Measurements from ENCODE around the gene FGF22.
A peak's percentile ranks its signal among the peaks of the same experiment; 100 is the strongest.
"Not testable (repeated sequence)": the region's sequence is repeated elsewhere in the genome, so short reads cannot be mapped to it uniquely, and the experiment has no call there.

Gene FGF22

DNA sequence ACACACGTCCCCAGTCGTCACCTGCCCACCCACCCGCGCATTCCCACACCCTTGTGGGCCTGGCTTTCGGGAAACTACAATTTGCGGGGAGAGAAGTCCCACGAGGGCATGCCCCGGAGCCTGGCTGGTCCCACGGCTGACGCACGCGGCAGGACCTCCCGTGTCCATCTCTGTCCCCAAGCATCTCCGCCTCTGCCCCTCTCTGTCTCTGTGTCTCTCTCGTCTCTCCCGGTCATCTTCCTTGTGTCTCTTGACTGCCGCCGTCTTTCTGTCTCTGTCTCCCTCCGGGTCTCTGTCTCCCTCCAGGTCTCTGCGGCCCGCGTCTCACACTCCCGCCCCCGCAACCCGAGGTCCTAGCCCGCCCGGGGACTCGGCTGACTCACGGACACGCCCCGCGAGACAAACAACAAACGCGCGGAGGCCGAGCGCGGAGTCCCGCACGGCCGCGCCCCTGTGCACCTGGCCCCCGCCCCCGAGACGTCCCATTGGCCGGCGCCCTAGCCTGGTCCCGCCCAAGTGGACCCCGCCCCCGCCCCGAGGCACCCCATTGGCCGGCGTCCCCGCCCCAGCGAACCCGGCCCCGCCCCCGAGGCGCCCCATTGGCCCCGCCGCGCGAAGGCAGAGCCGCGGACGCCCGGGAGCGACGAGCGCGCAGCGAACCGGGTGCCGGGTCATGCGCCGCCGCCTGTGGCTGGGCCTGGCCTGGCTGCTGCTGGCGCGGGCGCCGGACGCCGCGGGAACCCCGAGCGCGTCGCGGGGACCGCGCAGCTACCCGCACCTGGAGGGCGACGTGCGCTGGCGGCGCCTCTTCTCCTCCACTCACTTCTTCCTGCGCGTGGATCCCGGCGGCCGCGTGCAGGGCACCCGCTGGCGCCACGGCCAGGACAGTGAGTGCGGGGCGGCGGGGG lies at the start of gene FGF22:
FGF22 (plus strand) TSS at position 627 of the 908 bp plus-strand sequence; CDS start at position 674, 47 bp downstream.
- peak; percentile 93 to 96 for DNase-seq (ENCODE audit: low read depth in 2 of 2)

DNA sequence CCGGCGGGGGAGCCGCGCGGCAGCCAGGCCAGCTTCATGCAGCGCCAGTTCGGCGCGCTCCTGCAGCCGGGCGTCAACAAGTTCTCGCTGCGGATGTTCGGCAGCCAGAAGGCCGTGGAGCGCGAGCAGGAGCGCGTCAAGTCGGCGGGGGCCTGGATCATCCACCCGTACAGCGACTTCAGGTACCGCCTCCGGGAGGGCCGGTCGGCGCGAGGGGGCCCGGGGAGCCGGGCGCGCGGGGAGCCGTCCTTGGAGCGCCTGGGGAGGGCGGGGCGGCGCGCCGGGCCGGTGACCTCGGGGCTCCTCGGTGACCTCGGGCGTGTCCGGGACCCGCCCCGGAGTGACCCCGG lies 49.3 kb upstream of the FGF22 start:
- no peak for DNase-seq (ENCODE audit: low read depth in 2 of 2)

DNA sequence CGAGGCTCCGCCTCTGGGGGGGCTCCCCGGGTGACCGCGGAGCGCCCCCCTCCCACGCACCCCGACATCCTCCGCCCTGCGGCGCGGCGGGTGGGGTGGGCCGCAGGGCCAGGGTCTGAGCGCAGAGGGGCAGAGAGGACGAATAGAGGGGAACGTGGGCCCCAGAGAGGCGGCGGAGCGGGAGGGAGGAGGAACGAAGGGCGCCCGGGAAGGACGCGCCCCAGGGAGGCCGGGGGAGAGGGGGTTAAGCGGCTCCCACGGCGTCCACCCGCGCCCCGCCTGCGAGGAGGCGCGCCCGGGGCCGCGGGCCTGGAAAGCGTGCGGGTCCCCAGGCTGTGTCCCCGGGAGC lies 49.0 kb upstream of the FGF22 start:
- no peak for DNase-seq (ENCODE audit: low read depth in 2 of 2)

DNA sequence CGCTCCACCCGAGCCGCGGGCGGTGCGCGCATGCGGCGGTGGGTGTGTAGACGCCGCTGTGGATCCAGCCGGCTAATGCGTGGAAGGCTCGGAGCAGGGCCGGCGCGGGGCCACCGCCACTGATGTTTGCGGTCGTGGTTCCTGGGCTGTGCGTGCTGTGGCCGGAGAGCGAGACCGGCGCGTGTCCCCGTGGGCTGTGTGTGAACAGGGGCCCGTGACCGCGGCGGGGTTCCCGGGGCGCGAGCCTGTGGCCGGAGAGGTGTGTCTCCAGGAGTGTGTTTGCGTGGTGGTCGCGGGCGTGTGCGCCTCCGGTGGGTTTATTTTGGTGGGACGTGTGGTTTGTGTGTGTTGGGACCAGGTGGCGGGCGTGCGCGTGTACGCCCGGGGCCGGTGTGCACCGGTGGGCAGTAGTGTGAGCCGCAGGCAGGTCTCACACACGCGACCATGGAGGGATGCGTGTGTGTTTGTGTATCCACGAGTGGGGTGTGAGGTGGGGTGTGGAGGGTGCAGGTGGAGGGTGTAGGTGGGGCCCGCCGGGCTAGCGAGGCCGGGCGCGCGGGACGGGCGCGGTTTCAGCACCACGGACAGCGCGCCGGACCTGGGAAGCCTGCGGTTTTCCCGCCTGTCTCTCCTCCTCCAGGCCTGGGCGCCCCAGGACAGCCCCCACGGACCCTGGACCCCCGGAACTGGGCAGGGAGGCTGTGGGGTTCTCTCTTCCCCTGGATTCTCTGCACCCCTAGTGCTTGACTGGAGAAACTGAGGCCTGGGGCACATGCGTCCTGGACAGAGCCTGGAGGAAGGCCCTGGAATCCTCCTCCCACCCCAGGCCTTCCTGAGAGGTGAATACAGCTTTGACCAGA lies 48.4 kb upstream of the FGF22 start:
- no peak for DNase-seq (ENCODE audit: low read depth in 2 of 2)

DNA sequence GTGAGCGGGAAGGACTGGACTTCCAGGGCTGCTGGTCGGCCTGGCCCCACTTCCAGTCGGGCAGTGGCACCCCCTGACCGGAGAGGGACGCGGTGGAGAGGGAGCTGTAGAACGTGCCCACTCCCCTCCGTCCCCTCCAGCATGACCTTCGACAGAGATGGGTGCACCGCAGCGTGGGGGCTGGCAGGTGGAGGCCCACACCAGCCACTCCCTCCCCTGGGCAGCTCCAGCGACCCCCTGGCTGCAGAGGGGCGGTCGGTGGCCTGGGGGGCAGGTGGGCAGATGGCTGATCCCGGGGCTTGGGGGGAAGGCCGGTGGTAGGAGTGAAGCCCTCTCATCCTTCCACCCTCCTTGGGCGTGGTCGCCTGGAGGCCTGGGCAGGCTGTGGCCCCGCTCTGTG lies 47.6 kb upstream of the FGF22 start:
- no peak for DNase-seq (ENCODE audit: low read depth in 2 of 2)

DNA sequence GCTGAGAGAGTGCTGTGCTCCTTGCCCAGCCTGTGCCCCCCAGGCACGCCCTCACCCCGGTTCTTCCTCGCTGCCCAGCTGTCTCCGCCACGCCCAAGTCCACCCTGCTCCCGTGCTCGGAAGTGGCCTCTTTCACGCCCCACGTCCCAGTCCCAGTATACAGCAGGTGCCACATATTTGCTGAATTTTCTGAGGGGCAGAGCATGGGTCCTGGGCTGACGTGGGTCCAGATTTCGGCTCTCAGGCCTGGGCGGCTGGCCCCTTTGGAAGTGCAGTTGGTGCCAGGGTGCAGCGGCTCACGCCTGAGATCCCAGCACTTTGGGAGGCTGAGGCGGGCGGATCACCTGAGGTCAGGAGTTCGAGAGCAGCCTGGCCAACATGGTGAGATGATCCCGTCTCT lies 46.6 kb upstream of the FGF22 start:
- no peak for DNase-seq (ENCODE audit: low read depth in 2 of 2)

DNA sequence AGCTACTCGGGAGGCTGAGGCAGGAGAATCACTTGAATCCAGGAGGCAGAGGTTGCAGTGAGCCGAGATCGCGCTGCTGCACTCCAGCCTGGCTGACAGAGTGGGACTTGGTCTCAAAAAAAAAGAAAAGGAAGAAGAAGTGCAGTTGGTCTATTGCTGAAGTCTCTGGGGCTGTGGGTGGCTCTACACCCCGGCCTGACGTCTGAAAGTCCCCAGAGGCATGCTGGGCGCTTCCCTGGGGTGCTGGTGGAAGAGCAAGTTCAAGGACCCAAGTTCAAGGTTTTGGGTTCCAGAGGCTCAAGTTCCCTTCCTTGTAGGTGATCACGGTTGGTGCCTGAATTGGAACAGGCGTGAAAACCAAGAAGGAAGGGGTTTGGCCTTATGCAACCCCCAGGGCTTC lies 46.2 kb upstream of the FGF22 start:
- no peak for DNase-seq (ENCODE audit: low read depth in 2 of 2)

DNA sequence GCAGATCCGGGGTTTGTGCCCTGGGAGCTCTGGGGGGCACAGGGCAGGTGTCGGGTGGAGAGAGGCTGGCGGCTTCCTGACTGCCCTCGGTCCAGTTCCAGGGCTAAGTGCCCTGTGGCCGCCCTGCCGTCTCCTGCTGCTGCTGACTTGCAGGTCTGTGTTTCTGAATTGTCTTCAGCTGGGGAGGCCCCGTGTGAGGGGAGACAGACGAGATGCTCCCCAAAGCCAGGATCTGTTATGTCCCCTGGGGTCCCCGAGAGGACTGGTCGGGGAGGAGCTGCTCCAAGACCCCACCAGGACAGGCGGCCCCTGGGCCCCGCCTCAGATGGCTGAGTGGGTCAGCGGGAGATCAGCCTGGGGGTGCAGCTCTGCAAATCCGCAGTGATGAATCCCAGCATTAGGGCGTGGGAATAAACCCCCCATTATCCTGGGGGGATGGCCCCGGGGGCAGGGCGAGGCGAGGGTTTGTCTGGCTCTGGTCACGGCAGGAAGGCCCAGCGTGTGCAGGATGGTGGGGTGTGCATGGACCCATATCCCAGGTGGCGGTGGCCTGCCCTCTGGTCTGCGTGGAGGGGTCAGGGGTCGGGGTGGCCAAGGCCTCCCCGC lies 45.3 kb upstream of the FGF22 start:
- no peak for DNase-seq (ENCODE audit: low read depth in 2 of 2)

DNA sequence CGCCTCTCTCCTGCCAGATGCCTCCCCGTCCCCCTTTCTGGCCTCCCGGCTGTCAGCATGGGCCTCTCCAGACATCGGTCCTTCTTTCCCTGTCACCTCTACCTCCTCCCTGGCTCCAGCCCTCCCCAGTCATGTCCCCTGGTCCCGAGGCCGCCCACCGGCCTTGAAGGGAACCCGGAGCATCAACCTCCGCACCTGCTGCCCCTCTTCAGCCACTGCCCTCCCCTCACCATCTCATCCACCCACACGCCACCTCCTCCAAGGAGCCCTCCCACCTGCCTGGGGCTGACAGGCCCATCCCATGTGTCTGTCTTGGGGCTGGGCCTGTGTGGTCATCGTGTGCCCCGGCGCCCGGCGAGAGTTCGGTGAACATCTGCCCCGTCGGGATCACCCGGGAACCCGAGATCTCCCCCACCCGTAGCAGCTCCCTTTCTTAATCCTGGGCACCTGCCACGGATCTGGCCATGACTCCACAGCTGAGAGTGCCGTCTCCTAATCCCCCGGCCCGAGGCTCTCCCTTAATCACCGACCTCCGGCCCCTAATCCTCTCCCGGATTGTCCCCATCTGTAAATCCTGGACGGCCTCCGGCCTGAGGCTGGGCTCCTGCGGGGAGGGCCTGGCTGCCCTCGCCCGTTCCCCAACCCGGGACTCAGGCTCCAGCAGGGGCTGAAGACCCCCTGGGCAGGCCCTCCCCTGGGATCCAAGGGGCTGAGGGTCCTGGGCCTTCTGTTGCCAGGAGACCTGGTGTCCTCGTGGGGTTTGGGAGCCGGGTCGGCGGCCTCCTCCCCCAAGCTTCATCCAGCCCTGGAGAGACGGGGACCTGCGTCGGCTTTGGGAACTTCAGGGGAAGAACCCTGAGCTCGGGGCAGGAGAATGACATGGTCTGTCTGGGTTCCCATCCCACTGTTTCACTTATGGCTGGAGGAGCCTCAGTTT lies 44.1 kb upstream of the FGF22 start:
- no peak for DNase-seq (ENCODE audit: low read depth in 2 of 2)

DNA sequence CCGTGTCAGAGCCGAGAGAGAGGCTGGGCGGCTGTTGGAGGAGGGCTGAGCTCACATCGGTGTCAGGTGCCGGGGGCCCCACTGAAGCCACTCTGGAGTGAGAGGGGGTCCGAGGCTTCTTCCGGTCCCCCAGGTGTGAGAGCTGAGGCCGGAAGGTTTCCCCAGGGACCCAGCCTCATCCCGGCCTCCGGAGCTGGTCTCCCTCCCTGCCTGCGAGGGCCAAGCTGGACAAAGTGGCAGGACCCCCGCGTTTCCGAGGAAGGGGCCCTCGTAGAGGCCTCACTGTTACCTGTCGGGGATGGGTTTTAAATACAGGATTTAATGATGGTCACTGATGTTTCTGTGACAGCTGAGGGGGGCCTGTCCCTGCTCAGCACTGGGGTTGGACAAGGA lies 43.4 kb upstream of the FGF22 start:
- DNase-seq (ENCODE audit: low read depth in 2 of 2) = no peak

DNA sequence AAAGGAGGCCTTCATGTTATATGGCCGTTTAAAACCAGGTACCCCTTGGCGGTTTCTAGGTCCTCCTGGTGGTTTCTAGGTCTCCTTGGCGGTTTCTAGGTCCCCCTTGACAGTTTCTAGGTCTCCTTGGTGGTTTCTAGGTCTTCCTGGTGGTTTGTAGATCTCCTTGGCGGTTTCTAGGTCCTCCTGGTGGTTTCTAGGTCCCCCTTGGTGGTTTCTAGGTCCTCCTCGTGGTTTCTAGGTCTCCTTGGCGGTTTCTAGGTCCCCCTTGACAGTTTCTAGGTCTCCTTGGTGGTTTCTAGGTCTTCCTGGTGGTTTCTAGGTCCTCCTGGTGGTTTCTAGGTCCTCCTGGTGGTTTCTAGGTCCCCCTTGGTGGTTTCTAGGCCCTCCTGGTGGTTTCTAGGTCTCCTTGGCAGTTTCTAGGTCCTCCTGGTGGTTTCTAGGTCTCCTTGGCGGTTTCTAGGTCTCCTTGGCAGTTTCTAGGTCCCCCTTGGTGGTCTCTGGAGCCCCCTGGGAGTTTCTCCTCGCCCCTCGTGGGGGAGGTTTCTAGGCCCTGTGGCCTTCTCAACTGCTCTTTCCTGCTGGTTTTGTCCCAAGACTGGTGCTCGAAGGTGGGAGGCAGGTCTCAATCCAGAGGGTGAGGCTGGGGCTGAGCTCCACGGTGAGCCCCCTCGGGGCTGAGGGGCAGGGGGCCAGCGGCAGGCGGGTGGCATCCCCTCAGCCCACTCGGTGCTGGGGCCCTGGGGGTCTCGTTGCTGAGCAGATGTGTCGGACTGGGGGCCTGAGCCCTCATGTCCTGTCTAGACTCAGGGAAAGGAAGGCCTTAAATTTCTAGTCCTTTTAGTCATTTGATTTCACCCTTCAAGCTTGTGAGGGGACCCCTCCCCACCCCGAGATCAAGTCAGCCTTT lies 42.0 kb upstream of the FGF22 start:
- DNase-seq (ENCODE audit: low read depth in 2 of 2) = no peak

DNA sequence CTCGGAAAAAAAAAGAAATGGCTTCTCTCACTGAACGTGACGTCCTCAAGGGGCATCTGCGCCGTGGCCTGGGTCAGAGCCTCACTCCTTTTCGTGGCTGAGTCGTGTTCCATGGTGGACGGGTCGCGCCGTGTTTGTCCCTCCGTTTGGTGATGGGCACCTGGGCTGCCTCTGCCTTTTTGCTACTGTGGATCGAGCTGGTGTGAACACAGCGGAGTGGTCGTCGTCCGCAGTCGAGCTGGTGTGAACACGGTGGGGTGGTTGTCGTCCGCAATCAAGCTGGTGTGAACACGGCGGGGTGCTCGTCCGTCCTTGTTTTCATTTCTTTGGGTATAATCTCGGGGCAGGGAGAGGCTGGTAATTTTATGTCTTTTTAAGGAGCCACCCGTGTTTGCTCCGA lies 38.4 kb upstream of the FGF22 start:
- DNase-seq (ENCODE audit: low read depth in 2 of 2) = no peak

DNA sequence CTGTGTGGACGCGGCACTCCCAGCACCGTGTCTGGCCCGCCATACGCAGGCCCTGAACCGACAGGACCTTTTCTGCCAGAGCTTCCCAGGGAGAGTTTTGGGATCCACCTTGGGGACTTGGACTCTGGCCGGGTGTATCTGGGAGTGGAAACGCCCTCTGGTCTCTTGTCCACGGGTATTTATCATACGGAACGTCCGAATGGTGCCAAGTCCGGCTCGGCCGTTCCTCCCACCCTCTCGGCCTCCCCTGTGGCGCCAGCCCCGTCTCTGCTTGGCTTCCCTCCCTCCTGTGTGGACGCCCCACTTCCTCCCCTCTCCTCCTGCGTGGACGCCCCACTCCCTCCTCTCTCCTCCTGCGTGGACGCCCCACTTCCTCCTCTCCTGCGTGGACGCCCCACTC lies 37.9 kb upstream of the FGF22 start:
- DNase-seq (ENCODE audit: low read depth in 2 of 2) = no peak

DNA sequence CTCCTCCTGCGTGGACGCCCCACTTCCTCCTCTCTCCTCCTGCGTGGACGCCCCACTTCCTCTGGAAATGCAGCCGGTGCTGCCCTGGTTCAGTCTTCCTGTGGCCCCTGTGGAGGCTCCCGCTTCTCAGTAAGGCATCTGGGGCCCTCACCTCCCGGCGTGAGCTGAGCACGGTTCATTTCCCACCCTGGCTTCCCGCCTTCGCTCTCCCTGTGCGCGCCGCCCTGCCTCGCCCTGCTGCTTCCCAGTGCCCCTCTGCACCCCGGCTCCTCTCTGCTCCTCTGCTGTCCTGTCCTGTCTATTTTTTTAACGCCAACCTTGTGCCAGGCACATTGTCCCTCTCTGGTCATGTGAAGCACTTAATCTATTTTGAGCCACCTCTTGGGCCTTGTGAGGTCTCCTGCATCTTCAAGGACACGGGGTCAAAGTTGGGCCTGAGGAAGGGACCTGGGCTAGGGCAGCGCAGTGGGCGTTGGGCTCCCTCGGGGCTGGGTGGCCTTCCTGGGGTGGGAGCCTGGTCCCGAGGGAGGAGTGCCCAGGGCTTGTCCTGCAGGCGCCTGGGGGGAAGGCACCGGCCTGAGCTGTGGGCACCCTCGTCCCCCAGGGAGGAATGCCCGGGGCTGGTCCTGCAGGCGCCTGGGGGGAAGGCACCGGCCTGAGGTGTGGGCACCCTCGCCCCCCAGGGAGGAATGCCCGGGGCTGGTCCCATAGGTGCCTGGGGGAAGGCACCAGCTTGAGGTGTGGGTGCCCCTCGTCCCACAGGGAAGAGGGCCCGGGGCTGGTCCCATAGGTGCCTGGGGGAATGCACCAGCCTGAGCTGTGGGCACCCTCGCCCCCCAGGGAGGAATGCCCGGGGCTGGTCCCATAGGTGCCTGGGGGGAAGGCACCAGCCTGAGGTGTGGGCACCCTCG lies 37.0 kb upstream of the FGF22 start:
- no peak for DNase-seq (ENCODE audit: low read depth in 2 of 2)

DNA sequence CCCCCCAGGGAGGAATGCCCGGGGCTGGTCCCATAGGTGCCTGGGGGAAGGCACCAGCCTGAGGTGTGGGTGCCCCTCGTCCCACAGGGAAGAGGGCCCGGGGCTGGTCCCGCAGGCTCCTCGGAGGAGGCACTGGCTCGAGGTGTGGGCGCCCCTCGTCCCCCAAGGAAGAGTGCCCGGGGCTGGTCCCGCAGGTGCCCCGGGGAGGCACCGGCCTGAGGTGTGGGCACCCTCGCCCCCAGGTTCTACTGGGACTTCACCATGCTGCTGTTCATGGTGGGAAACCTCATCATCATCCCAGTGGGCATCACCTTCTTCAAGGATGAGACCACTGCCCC lies 36.4 kb upstream of the FGF22 start:
- not testable (repeated sequence) for DNase-seq (ENCODE audit: low read depth in 2 of 2)

DNA sequence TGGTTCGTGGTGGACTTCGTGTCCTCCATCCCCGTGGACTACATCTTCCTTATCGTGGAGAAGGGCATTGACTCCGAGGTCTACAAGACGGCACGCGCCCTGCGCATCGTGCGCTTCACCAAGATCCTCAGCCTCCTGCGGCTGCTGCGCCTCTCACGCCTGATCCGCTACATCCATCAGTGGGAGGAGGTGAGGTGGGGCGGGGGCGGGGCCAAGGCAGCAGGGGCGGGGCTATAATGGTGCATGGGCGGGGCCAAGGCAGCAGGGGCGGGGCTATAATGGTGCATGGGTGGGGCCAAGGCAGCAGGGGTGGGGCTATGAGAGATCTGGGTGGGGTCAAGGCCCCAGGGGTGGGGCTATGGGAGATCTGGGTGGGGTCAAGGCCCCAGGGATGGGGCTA lies 35.9 kb upstream of the FGF22 start:
- not testable (repeated sequence) for DNase-seq (ENCODE audit: low read depth in 2 of 2)

DNA sequence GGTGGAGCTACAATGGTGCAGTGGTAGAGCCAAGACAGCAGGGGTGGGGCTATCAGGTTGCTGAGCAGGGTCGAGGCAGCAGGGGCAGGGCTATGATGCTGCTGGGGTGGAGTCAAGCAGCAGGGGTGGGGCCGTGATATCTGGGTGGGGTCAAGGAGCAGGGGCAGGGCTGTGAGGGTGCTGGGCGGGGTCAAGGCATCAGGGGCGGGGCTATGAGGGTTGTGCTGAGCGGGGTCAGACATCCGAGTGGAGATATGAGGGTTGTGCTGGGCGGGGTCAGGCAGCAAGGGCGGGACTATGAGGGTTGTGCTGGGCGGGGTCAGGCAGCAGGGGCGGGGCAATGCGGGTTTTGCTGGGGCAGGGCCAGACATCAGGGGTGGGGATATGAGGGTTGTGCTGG lies 35.3 kb upstream of the FGF22 start:
- DNase-seq (ENCODE audit: low read depth in 2 of 2) = no peak

DNA sequence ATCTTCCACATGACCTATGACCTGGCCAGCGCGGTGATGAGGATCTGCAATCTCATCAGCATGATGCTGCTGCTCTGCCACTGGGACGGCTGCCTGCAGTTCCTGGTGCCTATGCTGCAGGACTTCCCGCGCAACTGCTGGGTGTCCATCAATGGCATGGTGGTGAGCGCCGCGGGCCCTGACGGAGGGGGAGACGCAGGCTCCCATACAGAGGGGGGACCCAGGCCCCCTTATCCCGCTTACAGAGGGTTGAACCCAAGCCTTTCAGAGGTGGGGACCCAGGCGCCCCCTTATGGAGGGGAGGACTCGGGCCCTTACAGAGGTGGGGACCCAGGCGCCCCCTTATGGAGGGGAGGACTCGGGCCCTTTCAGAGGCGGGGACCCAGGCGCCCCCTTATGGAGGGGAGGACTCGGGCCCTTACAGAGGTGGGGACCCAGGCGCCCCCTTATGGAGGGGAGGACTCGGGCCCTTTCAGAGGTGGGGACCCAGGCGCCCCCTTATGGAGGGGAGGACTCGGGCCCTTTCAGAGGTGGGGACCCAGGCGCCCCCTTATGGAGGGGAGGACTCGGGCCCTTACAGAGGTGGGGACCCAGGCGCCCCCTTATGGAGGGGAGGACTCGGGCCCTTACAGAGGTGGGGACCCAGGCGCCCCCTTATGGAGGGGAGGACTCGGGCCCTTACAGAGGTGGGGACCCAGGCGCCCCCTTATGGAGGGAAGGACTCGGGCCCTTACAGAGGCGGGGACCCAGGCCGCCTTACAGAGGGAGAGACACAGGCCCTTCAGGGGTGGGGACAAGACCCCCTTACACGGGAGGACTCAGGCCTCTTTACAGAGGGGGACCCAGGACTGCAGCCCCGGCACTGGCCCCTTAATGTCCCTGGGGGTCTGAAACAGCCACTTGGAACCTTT lies 34.4 kb upstream of the FGF22 start:
- DNase-seq (ENCODE audit: low read depth in 2 of 2) = not testable (repeated sequence)
